WI38 (cell line): ENCODE data around the gene STMN3.

Experiments used
- H3K4me3 ChIP-seq: 2 replicates; pipeline ENCODE4 v1.5.1; 2011; ENCODE audit warnings: low read depth, mild to moderate bottlenecking, control low read depth, low read length
- TF ChIP-seq, protein P1 (sequence below): IDR thresholded peaks from 2 replicates; pipeline ENCODE4 v1.5.1; 2012; ENCODE audit warnings: low read depth, mild to moderate bottlenecking, control low read depth, low read length

The STMN3 gene

GRCh38 chr20:63648895-63649589 lies 4.2 kb downstream of the STMN3 start:
- H3K4me3 ChIP-seq = no peak overlapping the region
- TF ChIP-seq, protein P1, sequence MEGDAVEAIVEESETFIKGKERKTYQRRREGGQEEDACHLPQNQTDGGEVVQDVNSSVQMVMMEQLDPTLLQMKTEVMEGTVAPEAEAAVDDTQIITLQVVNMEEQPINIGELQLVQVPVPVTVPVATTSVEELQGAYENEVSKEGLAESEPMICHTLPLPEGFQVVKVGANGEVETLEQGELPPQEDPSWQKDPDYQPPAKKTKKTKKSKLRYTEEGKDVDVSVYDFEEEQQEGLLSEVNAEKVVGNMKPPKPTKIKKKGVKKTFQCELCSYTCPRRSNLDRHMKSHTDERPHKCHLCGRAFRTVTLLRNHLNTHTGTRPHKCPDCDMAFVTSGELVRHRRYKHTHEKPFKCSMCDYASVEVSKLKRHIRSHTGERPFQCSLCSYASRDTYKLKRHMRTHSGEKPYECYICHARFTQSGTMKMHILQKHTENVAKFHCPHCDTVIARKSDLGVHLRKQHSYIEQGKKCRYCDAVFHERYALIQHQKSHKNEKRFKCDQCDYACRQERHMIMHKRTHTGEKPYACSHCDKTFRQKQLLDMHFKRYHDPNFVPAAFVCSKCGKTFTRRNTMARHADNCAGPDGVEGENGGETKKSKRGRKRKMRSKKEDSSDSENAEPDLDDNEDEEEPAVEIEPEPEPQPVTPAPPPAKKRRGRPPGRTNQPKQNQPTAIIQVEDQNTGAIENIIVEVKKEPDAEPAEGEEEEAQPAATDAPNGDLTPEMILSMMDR = no peak

GRCh38 chr20:63648190-63648589 lies 5.0 kb downstream of the STMN3 start:
- H3K4me3 ChIP-seq = no peak overlapping the region
- TF ChIP-seq, protein P1 = no peak

DNA sequence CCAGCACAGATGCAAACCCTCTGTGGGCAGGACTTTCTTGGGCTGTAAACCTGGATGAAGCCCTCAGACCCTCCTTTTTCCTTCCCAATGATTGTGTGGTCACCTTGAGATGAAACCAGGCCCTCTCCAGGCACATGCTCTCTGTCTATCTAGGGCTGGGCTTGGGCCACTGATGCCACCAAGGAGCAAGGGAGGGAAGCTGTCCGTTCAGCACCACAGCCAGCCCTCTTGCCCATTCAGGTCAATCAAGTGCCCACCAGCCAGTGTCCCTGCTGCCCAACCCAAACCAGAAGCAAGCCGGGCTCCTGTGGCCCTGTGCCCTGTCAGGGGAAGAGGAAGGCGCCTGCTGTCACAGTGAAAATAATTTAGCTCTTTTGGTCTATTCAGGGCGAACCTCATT lies 8.0 kb downstream of the STMN3 start:
- TF ChIP-seq, protein P1 = no peak
- H3K4me3 ChIP-seq = no peak overlapping the region

- no peak overlapping the region for H3K4me3 ChIP-seq
- TF ChIP-seq, protein P1 = no peak
Measured at GRCh38 chr20:63643946-63644345, 9.3 kb downstream of the STMN3 start.

DNA sequence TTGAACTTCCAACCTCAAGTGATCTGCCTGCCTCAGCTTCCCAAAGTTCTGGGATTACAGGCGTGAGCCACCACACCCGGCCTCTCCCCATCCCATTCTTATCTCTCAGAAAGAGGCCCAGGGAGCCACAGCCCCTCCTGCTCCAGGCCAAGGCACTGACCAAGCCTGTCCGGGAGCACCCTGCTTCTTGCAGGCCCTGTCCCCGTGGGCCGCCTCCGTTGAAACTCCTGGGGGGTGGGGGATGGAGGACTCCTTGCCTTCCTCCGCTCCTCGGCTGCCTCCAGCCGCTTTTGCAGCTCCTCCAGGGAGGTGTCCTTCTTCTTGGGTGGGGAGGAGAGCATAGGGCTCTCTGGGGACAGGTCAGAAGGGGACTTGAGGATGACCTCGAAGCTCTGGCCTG lies 9.7 kb downstream of the STMN3 start:
- H3K4me3 ChIP-seq = no peak overlapping the region
- TF ChIP-seq, protein P1 = no peak

GRCh38 chr20:63642527-63643247 lies 10.5 kb downstream of the STMN3 start:
- no peak overlapping the region; the same call in 1 of the 2 replicates for H3K4me3 ChIP-seq
- TF ChIP-seq, protein P1 = no peak
